ENCODE measurements around the gene DLG2. TPM values are rescaled to one million over a fixed set of nuclear protein-coding genes. Genes with fewer than 3 reads are reported as not detected.

The DLG2 gene
- total RNA-seq, 1 donor from 2014 or later, result 1.8 TPM

DNA sequence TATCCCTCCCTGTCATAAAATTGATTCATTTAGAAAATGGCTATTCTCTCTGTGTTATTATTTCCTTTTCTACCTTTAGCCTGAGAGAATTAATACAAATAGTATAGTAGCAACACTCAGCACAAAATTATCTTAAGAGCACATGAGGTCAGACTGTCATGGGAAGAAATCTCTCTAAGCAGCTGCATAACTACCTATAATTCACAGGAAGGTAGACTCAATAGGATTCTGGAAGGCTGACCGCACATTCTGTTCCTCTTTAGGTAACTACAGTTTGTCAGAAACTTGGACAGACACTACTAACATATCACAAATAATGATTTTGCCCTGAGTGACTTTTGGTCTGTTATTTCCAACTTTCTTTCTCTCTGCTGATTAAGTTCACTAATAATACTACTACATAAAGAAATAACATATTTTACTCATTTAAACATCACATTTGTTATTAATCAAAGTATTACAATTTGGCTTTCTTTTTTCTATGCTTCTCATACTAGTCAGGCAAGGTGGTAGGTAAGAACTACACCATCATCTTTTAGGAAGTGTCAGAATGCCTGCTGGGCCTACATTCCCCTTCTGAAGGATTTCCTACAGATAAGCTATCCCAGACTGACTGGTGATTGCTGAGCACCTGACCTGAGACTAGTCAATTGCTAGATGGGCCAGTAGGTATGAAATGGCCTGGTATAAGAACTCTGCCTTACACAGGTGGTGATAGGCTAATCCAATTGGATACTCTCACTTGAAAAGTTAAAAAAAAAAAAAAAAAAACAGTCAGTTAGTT is 325.1 kb downstream of the DLG2 start:
- TF ChIP-seq, protein P1, sequence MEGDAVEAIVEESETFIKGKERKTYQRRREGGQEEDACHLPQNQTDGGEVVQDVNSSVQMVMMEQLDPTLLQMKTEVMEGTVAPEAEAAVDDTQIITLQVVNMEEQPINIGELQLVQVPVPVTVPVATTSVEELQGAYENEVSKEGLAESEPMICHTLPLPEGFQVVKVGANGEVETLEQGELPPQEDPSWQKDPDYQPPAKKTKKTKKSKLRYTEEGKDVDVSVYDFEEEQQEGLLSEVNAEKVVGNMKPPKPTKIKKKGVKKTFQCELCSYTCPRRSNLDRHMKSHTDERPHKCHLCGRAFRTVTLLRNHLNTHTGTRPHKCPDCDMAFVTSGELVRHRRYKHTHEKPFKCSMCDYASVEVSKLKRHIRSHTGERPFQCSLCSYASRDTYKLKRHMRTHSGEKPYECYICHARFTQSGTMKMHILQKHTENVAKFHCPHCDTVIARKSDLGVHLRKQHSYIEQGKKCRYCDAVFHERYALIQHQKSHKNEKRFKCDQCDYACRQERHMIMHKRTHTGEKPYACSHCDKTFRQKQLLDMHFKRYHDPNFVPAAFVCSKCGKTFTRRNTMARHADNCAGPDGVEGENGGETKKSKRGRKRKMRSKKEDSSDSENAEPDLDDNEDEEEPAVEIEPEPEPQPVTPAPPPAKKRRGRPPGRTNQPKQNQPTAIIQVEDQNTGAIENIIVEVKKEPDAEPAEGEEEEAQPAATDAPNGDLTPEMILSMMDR (IDR thresholded peaks at IDR 0.05; ENCODE audit: insufficient read depth, low read depth, low read length), result no peak
- Histone ChIP-seq H3K79me2 (ENCODE audit: insufficient read depth, low read length) (no peaks in the 10 kb centered on the region), H2AFZ (ENCODE audit: low read depth, low read length) (no peak overlapping the region), H3K4me2 (ENCODE audit: low read length) (no peak overlapping the region), H3K9me3 (ENCODE audit: insufficient read depth, low read depth, low read length) (no peaks in the 10 kb centered on the region), H3K9ac (ENCODE audit: low read length) (no peak overlapping the region), H3K27me3 (ENCODE audit: insufficient read depth, low read length) (no peaks in the 10 kb centered on the region), H3K27ac (ENCODE audit: low read depth, low read length) (no peak overlapping the region), H4K20me1 (ENCODE audit: insufficient read depth, low read length) (no peaks in the 10 kb centered on the region), H3K4me3 (ENCODE audit: insufficient read depth, low read depth, low read length) (no peak overlapping the region), H3K4me1 (ENCODE audit: insufficient read depth, low read length) (no peaks in the 10 kb centered on the region), H3K36me3 (ENCODE audit: insufficient read depth, low read length) (no peaks in the 10 kb centered on the region)
- no peak for FAIRE-seq
- H3K9me3 Mint-ChIP-seq (ENCODE audit: unreplicated experiment), result no peaks in the 10 kb centered on the region
- H3K4me3 Mint-ChIP-seq (ENCODE audit: unreplicated experiment), result no peak overlapping the region
- H3K4me1 Mint-ChIP-seq (ENCODE audit: low read depth, unreplicated experiment), result peaks cover 6% of the 10 kb centered on the region
- H3K27ac Mint-ChIP-seq (ENCODE audit: unreplicated experiment), result no peak overlapping the region
- H3K36me3 Mint-ChIP-seq (ENCODE audit: low read depth, unreplicated experiment), result no peaks in the 10 kb centered on the region
- no peaks in the 10 kb centered on the region for H3K27me3 Mint-ChIP-seq (ENCODE audit: low read depth, unreplicated experiment)
- DNase-seq (ENCODE audit: low read depth), result no peak

- Histone ChIP-seq H3K9ac (ENCODE audit: low read length) (no peak overlapping the region), H3K4me1 (ENCODE audit: insufficient read depth, low read length) (no peaks in the 10 kb centered on the region), H3K4me2 (ENCODE audit: low read length) (no peak overlapping the region), H3K79me2 (ENCODE audit: insufficient read depth, low read length) (no peaks in the 10 kb centered on the region), H3K4me3 (ENCODE audit: insufficient read depth, low read depth, low read length) (no peak overlapping the region), H3K27ac (ENCODE audit: low read depth, low read length) (no peak overlapping the region), H3K9me3 (ENCODE audit: insufficient read depth, low read depth, low read length) (no peaks in the 10 kb centered on the region), H3K27me3 (ENCODE audit: insufficient read depth, low read length) (no peaks in the 10 kb centered on the region), H4K20me1 (ENCODE audit: insufficient read depth, low read length) (no peaks in the 10 kb centered on the region), H2AFZ (ENCODE audit: low read depth, low read length) (no peak overlapping the region), H3K36me3 (ENCODE audit: insufficient read depth, low read length) (no peaks in the 10 kb centered on the region)
- FAIRE-seq (no peak), DNase-seq (ENCODE audit: low read depth) (peak; percentile 6)
- Mint-ChIP-seq H3K4me1 (ENCODE audit: low read depth, unreplicated experiment) (peaks cover 5% of the 10 kb centered on the region), H3K27me3 (ENCODE audit: low read depth, unreplicated experiment) (no peaks in the 10 kb centered on the region), H3K36me3 (ENCODE audit: low read depth, unreplicated experiment) (no peaks in the 10 kb centered on the region), H3K27ac (ENCODE audit: unreplicated experiment) (peak overlapping the region; percentile 9), H3K9me3 (ENCODE audit: unreplicated experiment) (no peaks in the 10 kb centered on the region), H3K4me3 (ENCODE audit: unreplicated experiment) (no peak overlapping the region)
- TF ChIP-seq, protein P1 (IDR thresholded peaks at IDR 0.05; ENCODE audit: insufficient read depth, low read depth, low read length), result no peak
- no peak for TF ChIP-seq EZH2 (IDR thresholded peaks at IDR 0.05; ENCODE audit: insufficient read depth, low read length)
Measured at GRCh38 chr11:85299258-85299942, 327.7 kb downstream of the DLG2 start.
